Gastrocnemius medialis (tissue), 4 donors: ENCODE measurements around the gene KLHDC7B. TPM values are rescaled to one million over a fixed set of nuclear protein-coding genes. Genes with fewer than 3 reads are reported as not detected.

Source experiments
- ATAC-seq, 2 donors: fragments of 150-250 bp; one replicate each; pipeline ENCODE4 v1.9.1; 2016
- DNase-seq, 2 donors: peaks; one replicate each; pipeline ENCODE4 v3.0.0-alpha.2; 2019
- H3K27ac ChIP-seq, 4 donors: fragments of 200-600 bp; sonication (generic); 1 replicate in 1 of 4; 2 replicates in 3 of 4; pipeline ENCODE4 v1.5.1; 2016 to 2018; ENCODE audit warnings: mild to moderate bottlenecking in 2 of 4, moderate library complexity in 1 of 4
- H3K27me3 ChIP-seq, 3 donors: fragments of 200-600 bp; sonication (generic) in 2 of 3; 1 replicate in 1 of 3; 2 replicates in 2 of 3; pipeline versions ENCODE4 v1.5.1 to v1.6.0; 2016 to 2019; ENCODE audit warnings: mild to moderate bottlenecking in 1 of 3, moderate library complexity in 1 of 3
- H3K36me3 ChIP-seq, 2 donors: fragments of 200-600 bp; sonication (generic) in 1 of 2; one replicate each; pipeline ENCODE4 v1.5.1; 2017 to 2018
- H3K4me1 ChIP-seq, 2 donors: fragments of 200-600 bp; sonication (generic) in 1 of 2; one replicate each; pipeline ENCODE4 v1.5.1; 2016 to 2017; ENCODE audit warnings: mild to moderate bottlenecking in 2 of 2
- H3K4me3 ChIP-seq, 4 donors: fragments of 200-600 bp; sonication (generic) in 3 of 4; 1 replicate in 1 of 4; 2 replicates in 3 of 4; pipeline ENCODE4 v1.5.1; 2016 to 2019; ENCODE audit warnings: mild to moderate bottlenecking in 2 of 4
- H3K9me3 ChIP-seq, 3 donors: fragments of 200-600 bp; sonication (generic) in 2 of 3; 1 replicate in 1 of 3; 2 replicates in 2 of 3; pipeline ENCODE4 v1.5.1; 2016 to 2019
- POLR2A ChIP-seq, 2 donors: fragments of 450-650 bp; IDR thresholded peaks; one replicate each; pipeline ENCODE4 v1.6.1; 2017; ENCODE audit warnings: antibody characterized with exemption in 2 of 2, mild to moderate bottlenecking in 2 of 2, moderate library complexity in 2 of 2
- in situ Hi-C, 4 donors: fragments of 200-750 bp; cut with MboI; loops; one replicate each; pipeline versions ENCODE4 v1.15.0 to v1.8.0; 2017; ENCODE audit warnings: low sequenced_read_pairs in 4 of 4
- intact Hi-C: fragments of 100-400 bp; cut with DNase I; formaldehyde crosslinking; loops from one replicate; pipeline ENCODE4 v1.15.1; 2023; ENCODE audit warnings: low total_unique reads
- total RNA-seq, 4 donors: library from RNA; depleted of rRNA; stranded (reverse); fragments of >200 nt; gene quantifications; one replicate each; pipeline versions ENCODE4 v1.1.0 to v1.2.3, GENCODE V29; 2016
- TF ChIP-seq, protein P1 (sequence below), 5 experiments: fragments of 450-650 bp in 3 of 5; fragments of 200-600 bp in 2 of 5; sonication (generic) in 2 of 5; IDR thresholded peaks in 4 of 5; conservative IDR thresholded peaks in 1 of 5; 1 replicate in 4 of 5; 2 replicates in 1 of 5; pipeline ENCODE4 v1.5.1; 2016 to 2019; ENCODE audit warnings: antibody characterized with exemption in 5 of 5, mild to moderate bottlenecking in 3 of 5, moderate library complexity in 3 of 5

The KLHDC7B gene
- total RNA-seq, 4 donors from 2014 or later, result not detected

DNA sequence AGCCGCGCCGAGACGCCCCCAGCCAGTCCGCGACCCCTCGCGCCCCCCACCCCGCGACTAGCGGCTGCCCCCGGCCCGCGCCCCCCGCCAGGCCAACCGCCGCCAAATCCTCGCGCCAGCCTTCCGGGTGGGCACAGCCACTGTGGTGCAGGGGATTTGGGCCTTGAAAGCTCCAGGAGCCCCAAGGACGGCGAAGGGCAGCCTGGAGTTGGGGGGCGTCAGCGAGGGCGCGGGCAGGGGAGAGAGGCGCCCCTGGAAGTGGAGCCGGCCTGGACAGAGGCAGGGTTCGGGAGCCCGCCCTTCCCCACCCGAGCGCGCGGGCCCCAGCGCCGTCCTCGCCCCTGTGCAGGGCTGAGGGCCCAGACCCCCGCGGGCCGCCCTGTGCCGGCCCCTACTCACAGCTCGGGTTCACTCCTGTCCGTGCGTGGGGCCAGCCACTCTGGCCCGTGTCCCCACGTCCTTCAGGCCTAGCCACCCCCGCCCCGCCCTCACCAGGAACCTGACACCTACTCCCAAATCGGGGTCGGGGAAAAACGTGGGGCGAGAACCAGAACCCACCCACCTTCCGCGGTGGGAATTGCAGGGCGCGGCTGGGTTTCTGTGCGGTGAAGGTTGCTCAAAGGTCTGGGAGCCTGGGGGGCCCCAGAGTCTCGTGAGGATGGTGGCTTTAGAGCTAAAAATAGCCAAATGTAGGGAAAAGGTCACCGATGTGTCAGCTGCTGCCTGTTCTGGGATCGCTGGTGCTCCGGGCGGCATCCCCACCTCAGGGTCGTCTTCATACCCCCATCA lies 32.5 kb downstream of the KLHDC7B start, which contains the start of gene CPT1B:
Gene CPT1B, minus strand, starts transcription at position 441 of the 789 bp plus-strand sequence. CDS start 512 bp downstream, outside the sequence.
- Histone ChIP-seq H3K9me3 (no peaks in the 10 kb centered on the region), H3K27ac (peak within 1 kb of the TSS; percentile 89 to 98 (median 96)), H3K27me3 (no peaks in the 10 kb centered on the region), H3K4me3 (peak within 1 kb of the TSS; percentile 62 to 81 (median 64)), H3K4me1 (peaks cover 21 to 45% of the 10 kb centered on the region in 2 donors), H3K36me3 (peaks cover 0 to 23% of the 10 kb centered on the region in 2 donors)
- in situ Hi-C loops (no loop called here), intact Hi-C loops (no loop called here)
- DNase-seq (peak; percentile 44 to 79), ATAC-seq (peak; percentile 51 to 59)
- TF ChIP-seq, protein P1, sequence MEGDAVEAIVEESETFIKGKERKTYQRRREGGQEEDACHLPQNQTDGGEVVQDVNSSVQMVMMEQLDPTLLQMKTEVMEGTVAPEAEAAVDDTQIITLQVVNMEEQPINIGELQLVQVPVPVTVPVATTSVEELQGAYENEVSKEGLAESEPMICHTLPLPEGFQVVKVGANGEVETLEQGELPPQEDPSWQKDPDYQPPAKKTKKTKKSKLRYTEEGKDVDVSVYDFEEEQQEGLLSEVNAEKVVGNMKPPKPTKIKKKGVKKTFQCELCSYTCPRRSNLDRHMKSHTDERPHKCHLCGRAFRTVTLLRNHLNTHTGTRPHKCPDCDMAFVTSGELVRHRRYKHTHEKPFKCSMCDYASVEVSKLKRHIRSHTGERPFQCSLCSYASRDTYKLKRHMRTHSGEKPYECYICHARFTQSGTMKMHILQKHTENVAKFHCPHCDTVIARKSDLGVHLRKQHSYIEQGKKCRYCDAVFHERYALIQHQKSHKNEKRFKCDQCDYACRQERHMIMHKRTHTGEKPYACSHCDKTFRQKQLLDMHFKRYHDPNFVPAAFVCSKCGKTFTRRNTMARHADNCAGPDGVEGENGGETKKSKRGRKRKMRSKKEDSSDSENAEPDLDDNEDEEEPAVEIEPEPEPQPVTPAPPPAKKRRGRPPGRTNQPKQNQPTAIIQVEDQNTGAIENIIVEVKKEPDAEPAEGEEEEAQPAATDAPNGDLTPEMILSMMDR (IDR thresholded peaks at IDR 0.05 in 4 of 5, conservative IDR thresholded peaks at IDR 0.05 in 1 of 5), result peak in 1 of 5 experiments; percentile 17
- peak; percentile 38 to 48 for TF ChIP-seq POLR2A (IDR thresholded peaks at IDR 0.05)

DNA sequence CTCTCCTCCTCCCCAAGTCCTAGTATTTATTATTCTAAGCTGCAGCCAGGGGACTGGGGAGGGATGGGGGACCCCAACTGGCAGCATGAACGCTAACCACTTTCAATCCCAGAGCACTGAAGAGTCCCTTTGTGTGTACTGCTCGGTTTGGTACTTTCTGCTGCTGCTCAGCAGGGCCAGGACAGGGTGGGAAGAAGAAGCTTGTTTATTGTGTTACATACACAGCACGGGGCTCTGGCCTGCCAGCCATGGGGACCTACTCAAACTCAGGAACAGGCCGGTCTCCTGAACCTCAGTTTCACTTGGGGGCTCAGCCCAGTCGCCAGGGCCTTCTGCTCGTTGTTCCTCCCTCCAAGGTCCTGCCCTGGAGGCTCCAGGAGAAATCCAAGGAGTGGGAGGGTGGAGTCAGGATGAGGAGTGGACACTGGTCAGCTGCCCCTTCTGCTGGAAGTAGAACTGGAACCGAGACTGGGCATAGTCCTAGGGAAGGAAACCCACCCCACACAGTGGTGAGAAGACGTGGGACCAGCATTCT lies 33.1 kb downstream of the KLHDC7B start:
- in situ Hi-C loops, result no loop called here
- DNase-seq, result no peak
- Histone ChIP-seq H3K36me3 (peaks cover 0 to 16% of the 10 kb centered on the region in 2 donors), H3K27me3 (no peaks in the 10 kb centered on the region), H3K4me3 (peak overlapping the region; percentile 31 to 64 (median 63)), H3K4me1 (peaks cover 26 to 52% of the 10 kb centered on the region in 2 donors), H3K27ac (peak overlapping the region; percentile 89 to 98 (median 96)), H3K9me3 (no peaks in the 10 kb centered on the region)
- no peak for TF ChIP-seq POLR2A (IDR thresholded peaks at IDR 0.05)
- TF ChIP-seq, protein P1 (IDR thresholded peaks at IDR 0.05 in 4 of 5, conservative IDR thresholded peaks at IDR 0.05 in 1 of 5), result no peak
- ATAC-seq, result no peak
- intact Hi-C loops, result no loop called here

DNA sequence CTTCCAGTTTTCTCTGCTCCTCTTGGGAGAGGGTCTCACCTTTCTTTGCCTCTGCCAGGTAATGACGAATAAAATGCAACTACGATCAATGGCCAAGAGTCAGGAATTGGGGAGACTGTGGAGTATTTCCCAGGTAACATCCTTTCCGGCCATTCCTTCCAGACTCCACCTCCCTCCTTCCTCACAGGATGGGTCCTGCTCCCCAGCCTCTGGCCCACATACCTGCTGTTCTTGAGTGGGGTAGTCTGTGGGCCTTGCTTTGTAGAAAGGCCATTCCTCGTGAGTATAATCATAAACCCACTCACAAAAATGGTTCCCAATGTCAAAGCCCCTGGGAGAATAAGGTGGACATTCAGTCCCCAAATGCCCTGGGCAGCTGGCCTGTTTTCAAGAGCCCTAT lies 34.1 kb downstream of the KLHDC7B start:
- ATAC-seq (no peak), DNase-seq (no peak)
- TF ChIP-seq, protein P1 (IDR thresholded peaks at IDR 0.05 in 4 of 5, conservative IDR thresholded peaks at IDR 0.05 in 1 of 5), result no peak
- no peak for TF ChIP-seq POLR2A (IDR thresholded peaks at IDR 0.05)
- Histone ChIP-seq H3K9me3 (no peaks in the 10 kb centered on the region), H3K36me3 (peaks cover 0 to 7% of the 10 kb centered on the region in 2 donors), H3K27ac (peak overlapping the region; percentile 89 to 98 (median 96)), H3K4me3 (no peak overlapping the region), H3K27me3 (no peaks in the 10 kb centered on the region), H3K4me1 (peaks cover 27 to 54% of the 10 kb centered on the region in 2 donors)
- in situ Hi-C loops (no loop called here), intact Hi-C loops (no loop called here)

DNA sequence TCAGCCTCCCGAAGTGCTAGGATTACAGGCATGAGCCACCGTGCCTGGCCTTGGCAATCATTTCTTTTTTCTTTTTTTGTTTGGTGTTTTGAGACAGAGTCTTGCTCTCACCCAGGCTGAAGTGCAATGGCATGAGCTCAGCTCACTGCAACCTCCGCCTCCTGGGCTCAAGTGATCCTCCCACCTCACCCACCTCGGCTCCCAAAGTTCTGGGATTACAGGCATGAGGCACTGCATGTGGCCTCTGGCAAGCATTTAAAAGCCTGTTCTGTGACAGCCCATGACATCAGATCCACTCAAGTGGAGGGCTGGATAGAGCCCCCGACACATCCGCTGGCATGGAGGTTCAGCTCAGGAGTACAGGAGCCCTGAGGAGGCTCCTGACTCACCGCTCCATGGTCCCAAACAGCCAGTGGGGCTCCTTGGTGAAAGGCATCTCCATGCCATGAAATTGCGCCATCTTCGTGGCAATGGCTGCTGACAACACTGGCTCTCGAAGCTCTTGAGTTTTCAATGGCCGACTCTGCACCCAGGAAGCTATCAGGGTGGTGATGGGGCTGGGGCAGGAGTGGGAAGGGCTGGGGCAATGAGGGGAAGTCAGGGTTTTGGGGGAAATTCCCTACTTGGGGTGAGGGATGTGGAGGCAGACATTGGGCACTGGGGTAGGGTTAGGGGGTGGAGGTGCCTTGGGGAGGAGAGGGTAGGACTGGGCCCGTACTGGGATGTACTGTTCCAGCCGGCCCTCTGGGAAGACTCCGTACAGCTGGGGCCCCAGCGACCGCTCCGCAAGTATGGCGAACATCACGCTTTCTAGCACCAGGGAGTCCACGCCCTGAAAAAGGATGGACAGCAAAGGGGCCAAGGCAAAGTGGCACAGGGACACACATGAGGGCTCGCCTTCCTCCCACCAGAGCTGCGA lies 35.6 kb downstream of the KLHDC7B start:
- Histone ChIP-seq H3K36me3 (peaks cover 0 to 7% of the 10 kb centered on the region in 2 donors), H3K9me3 (no peaks in the 10 kb centered on the region), H3K27me3 (no peaks in the 10 kb centered on the region), H3K27ac (peak overlapping the region; percentile 89 to 98 (median 96)), H3K4me1 (peaks cover 27 to 53% of the 10 kb centered on the region in 2 donors), H3K4me3 (peak overlapping the region; percentile 61 to 79 (median 70))
- ATAC-seq (no peak), DNase-seq (no peak)
- intact Hi-C loops, result no loop called here
- TF ChIP-seq, protein P1 (IDR thresholded peaks at IDR 0.05 in 4 of 5, conservative IDR thresholded peaks at IDR 0.05 in 1 of 5), result no peak
- TF ChIP-seq POLR2A (IDR thresholded peaks at IDR 0.05), result no peak
- in situ Hi-C loops, result no loop called here
